Measurements from ENCODE around the gene UPK3B. TPM values are rescaled to one million over a fixed set of nuclear protein-coding genes. Genes with fewer than 3 reads are reported as not detected.
"Not testable (repeated sequence)": the region's sequence is repeated elsewhere in the genome, so short reads cannot be mapped to it uniquely, and the experiment has no call there.

UPK3B gene
- total and polyA plus RNA-seq, 9 of the 15 experiments (the other 6 are each of a cell fraction or from before 2014, with no cell fraction given) = not detected

- 64% methylated on average over 7 of the region's 13 CpGs for WGBS (ENCODE audit: insufficient coverage, low coverage, missing lambda C conversion rate)
- H3K4me2 ChIP-seq (ENCODE audit: insufficient read depth, low read length); H4K20me1 ChIP-seq (replicated peaks; ENCODE audit: control insufficient read depth, insufficient read depth, low read length); DNase-seq (ENCODE audit: extremely low read depth in 1 of 4, low spot score in 3 of 4); ATAC-seq; H3K9me3 ChIP-seq (replicated peaks; ENCODE audit: control insufficient read depth, insufficient read depth, low read depth, low read length); H3K27me3 ChIP-seq (ENCODE audit: control insufficient read depth in 2 of 2, insufficient read depth in 2 of 2, low read length in 2 of 2); H3K9ac ChIP-seq (ENCODE audit: insufficient read depth in 1 of 2, low read depth in 2 of 2, low read length in 2 of 2); H3K79me2 ChIP-seq (ENCODE audit: control insufficient read depth, insufficient read depth, low read length); BruUV-seq (replicated peaks); FAIRE-seq; H3K9me1 ChIP-seq (ENCODE audit: control insufficient read depth, insufficient read depth, low read length); CTCF ChIA-PET (ENCODE audit: low intra/inter-chr PET ratio); H3K36me3 ChIP-seq (ENCODE audit: control insufficient read depth, insufficient read depth, low read length); H3K4me1 ChIP-seq (replicated peaks in 1 of 2; ENCODE audit: control insufficient read depth in 2 of 2, insufficient read depth in 2 of 2, low read length in 2 of 2); H3K27ac ChIP-seq (ENCODE audit: extremely low read depth, low read depth, low read length); H3K4me3 ChIP-seq; H2AFZ ChIP-seq (ENCODE audit: low read depth, low read length); POLR2A ChIA-PET: not testable (repeated sequence)
- 0 out of 2 replicates have a peak, but pooled peaks have one; percentile 5 for TF ChIP-seq POLR2G (IDR thresholded peaks at IDR 0.05; ENCODE audit: low read depth, low read length)
- in situ Hi-C loops (cut with MboI) = loop anchor here (5.0 to 10.0 kb wide), 3 partner anchors 67 to 500 kb away; no protein-coding TSS in a partner anchor
- intact Hi-C loops (cut with micrococcal nuclease) = loop anchor here (10.0 kb wide), 1 partner anchor 493 kb away; no protein-coding TSS in a partner anchor
Observed at GRCh38 chr7:76502224-76502623, 8.1 kb upstream of the UPK3B start.

GRCh38 chr7:76502836-76503235, 7.5 kb upstream of the UPK3B start:
- POLR2A ChIA-PET, ATAC-seq: not testable (repeated sequence)
- intact Hi-C loops (cut with micrococcal nuclease) = loop anchor here (10.0 kb wide), 1 partner anchor 492 kb away; no protein-coding TSS in a partner anchor

GRCh38 chr7:76503244-76503643, 7.1 kb upstream of the UPK3B start:
- BruUV-seq (replicated peaks); H2AFZ ChIP-seq (ENCODE audit: low read depth, low read length); FAIRE-seq: not testable (repeated sequence)

More at GRCh38 chr7:76502836-76503235, 7.5 kb upstream of the UPK3B start:
- 75% methylated on average over 11 of the region's 16 CpGs for WGBS (ENCODE audit: insufficient coverage, low coverage, missing lambda C conversion rate)
- CTCF ChIA-PET (ENCODE audit: low intra/inter-chr PET ratio); H3K79me2 ChIP-seq (ENCODE audit: control insufficient read depth, insufficient read depth, low read length); H3K4me1 ChIP-seq (replicated peaks in 1 of 2; ENCODE audit: control insufficient read depth in 2 of 2, insufficient read depth in 2 of 2, low read length in 2 of 2); FAIRE-seq; BruUV-seq (replicated peaks); H2AFZ ChIP-seq (ENCODE audit: low read depth, low read length); H3K27ac ChIP-seq (ENCODE audit: extremely low read depth, low read depth, low read length); H4K20me1 ChIP-seq (replicated peaks; ENCODE audit: control insufficient read depth, insufficient read depth, low read length); H3K9me3 ChIP-seq (replicated peaks; ENCODE audit: control insufficient read depth, insufficient read depth, low read depth, low read length); H3K9me1 ChIP-seq (ENCODE audit: control insufficient read depth, insufficient read depth, low read length); H3K9ac ChIP-seq (ENCODE audit: insufficient read depth in 1 of 2, low read depth in 2 of 2, low read length in 2 of 2); H3K4me3 ChIP-seq; H3K36me3 ChIP-seq (ENCODE audit: control insufficient read depth, insufficient read depth, low read length); H3K4me2 ChIP-seq (ENCODE audit: insufficient read depth, low read length); DNase-seq (ENCODE audit: extremely low read depth in 1 of 4, low spot score in 3 of 4); H3K27me3 ChIP-seq (ENCODE audit: control insufficient read depth in 2 of 2, insufficient read depth in 2 of 2, low read length in 2 of 2): not testable (repeated sequence)
- in situ Hi-C loops (cut with MboI) = loop anchor here (5.0 to 10.0 kb wide), 3 partner anchors 68 to 499 kb away; no protein-coding TSS in a partner anchor
- TF ChIP-seq POLR2G (IDR thresholded peaks at IDR 0.05; ENCODE audit: low read depth, low read length) = 0 out of 2 replicates have a peak, but pooled peaks have one; percentile 0

More at GRCh38 chr7:76503244-76503643, 7.1 kb upstream of the UPK3B start:
- ATAC-seq; H3K79me2 ChIP-seq (ENCODE audit: control insufficient read depth, insufficient read depth, low read length); H3K9me1 ChIP-seq (ENCODE audit: control insufficient read depth, insufficient read depth, low read length); H4K20me1 ChIP-seq (replicated peaks; ENCODE audit: control insufficient read depth, insufficient read depth, low read length); H3K4me3 ChIP-seq; H3K4me2 ChIP-seq (ENCODE audit: insufficient read depth, low read length); H3K27me3 ChIP-seq (ENCODE audit: control insufficient read depth in 2 of 2, insufficient read depth in 2 of 2, low read length in 2 of 2); DNase-seq (ENCODE audit: extremely low read depth in 1 of 4, low spot score in 3 of 4); H3K9ac ChIP-seq (ENCODE audit: insufficient read depth in 1 of 2, low read depth in 2 of 2, low read length in 2 of 2); H3K4me1 ChIP-seq (replicated peaks in 1 of 2; ENCODE audit: control insufficient read depth in 2 of 2, insufficient read depth in 2 of 2, low read length in 2 of 2); POLR2A ChIA-PET; H3K27ac ChIP-seq (ENCODE audit: extremely low read depth, low read depth, low read length); H3K9me3 ChIP-seq (replicated peaks; ENCODE audit: control insufficient read depth, insufficient read depth, low read depth, low read length); H3K36me3 ChIP-seq (ENCODE audit: control insufficient read depth, insufficient read depth, low read length); CTCF ChIA-PET (ENCODE audit: low intra/inter-chr PET ratio): not testable (repeated sequence)
- in situ Hi-C loops (cut with MboI) (loop anchor here (5.0 to 10.0 kb wide), 3 partner anchors 68 to 499 kb away; no protein-coding TSS in a partner anchor), intact Hi-C loops (cut with micrococcal nuclease) (loop anchor here (10.0 kb wide), 1 partner anchor 492 kb away; no protein-coding TSS in a partner anchor)
- 85% methylated on average over 5 of the region's 12 CpGs for WGBS (ENCODE audit: insufficient coverage, low coverage, missing lambda C conversion rate)

Data from K562 (cell line).